Stomach (tissue), 9 donors: ENCODE measurements around the gene GNAO1. TPM values are rescaled to one million over a fixed set of nuclear protein-coding genes. Genes with fewer than 3 reads are reported as not detected.

Experiments
- DNase-seq, 2 donors: peaks; one replicate each; pipeline versions ENCODE4 v3.0.0 to v3.0.0-alpha.2; 2013 to 2019
- H3K27ac ChIP-seq, 5 donors: fragments of 200-600 bp in 4 of 5; sonication (generic) in 4 of 5; one replicate each; pipeline ENCODE4 v1.5.1; 2013 to 2019; ENCODE audit warnings: mild to moderate bottlenecking in 1 of 5, moderate library complexity in 1 of 5
- H3K27me3 ChIP-seq, 3 donors: fragments of 200-600 bp; sonication (generic); one replicate each; pipeline ENCODE4 v1.5.1; 2017 to 2019; ENCODE audit warnings: mixed run types in 1 of 3
- H3K36me3 ChIP-seq, 4 donors: fragments of 200-600 bp; sonication (generic); 1 replicate in 3 of 4; 2 replicates in 1 of 4; pipeline ENCODE4 v1.5.1; 2016 to 2019
- H3K4me1 ChIP-seq, 4 donors: fragments of 200-600 bp; sonication (generic); one replicate each; pipeline ENCODE4 v1.5.1; 2016 to 2019
- H3K4me3 ChIP-seq, 4 donors: fragments of 200-600 bp; sonication (generic) in 3 of 4; one replicate each; pipeline ENCODE4 v1.5.1; 2016 to 2019; ENCODE audit warnings: mild to moderate bottlenecking in 1 of 4
- H3K9me3 ChIP-seq, 4 donors: fragments of 200-600 bp; sonication (generic); one replicate each; pipeline ENCODE4 v1.5.1; 2016 to 2019
- EP300 ChIP-seq: sonication (generic); formaldehyde crosslinking; IDR thresholded peaks from one replicate; pipeline ENCODE4 v1.6.1; 2017; ENCODE audit warnings: antibody characterized with exemption
- POLR2A ChIP-seq, 4 donors: fragments of 450-650 bp; IDR thresholded peaks; one replicate each; pipeline ENCODE4 v1.6.1; 2016; ENCODE audit warnings: antibody characterized with exemption in 4 of 4, control low read depth in 2 of 4, mild to moderate bottlenecking in 1 of 4, moderate library complexity in 1 of 4
- POLR2AphosphoS5 ChIP-seq, 3 donors: sonication (generic); formaldehyde crosslinking; IDR thresholded peaks; one replicate each; pipeline ENCODE4 v1.6.1; 2016; ENCODE audit warnings: antibody characterized with exemption in 3 of 3
- WGBS, 5 donors: extraction: QIAGEN DNeasy Blood & Tissue Kit in 3 of 5; methylation state at CpG; one replicate each; pipeline versions ENCODE4 v1.1.5 to v1.1.7; 2013 to 2018; 5-methylcytosine and 5-hydroxymethylcytosine counted together
- intact Hi-C: fragments of 100-400 bp; cut with DNase I; formaldehyde crosslinking; loops from one replicate; pipeline ENCODE4 v1.15.1; 2023; ENCODE audit warnings: low total_unique reads
- polyA plus RNA-seq, 3 donors: library from polyadenylated mRNA; stranded (reverse); fragments of 200-250 nt; gene quantifications; one replicate each; pipeline ENCODE4 v1.2.3, GENCODE V29; 2013
- total RNA-seq, 5 donors: library from RNA; depleted of rRNA; stranded (reverse); fragments of >200 nt; gene quantifications; one replicate each; pipeline versions ENCODE4 v1.1.0 to v1.2.3, GENCODE V29; 2014 to 2016
- TF ChIP-seq, protein P1 (sequence below), 7 experiments: fragments of 450-650 bp in 4 of 7; fragments of 200-600 bp in 3 of 7; sonication (generic) in 3 of 7; IDR thresholded peaks; one replicate each; pipeline ENCODE4 v1.5.1; 2016 to 2019; ENCODE audit warnings: antibody characterized with exemption in 7 of 7, control low read depth in 2 of 7, mild to moderate bottlenecking in 1 of 7
- donor health status: healthy with polysubstance abuse.
- donor health status: Bipolar disorder and iron deficiency.
- donor health status: healthy.

The GNAO1 gene
- total and polyA plus RNA-seq, 8 donors, result 2.3 to 42.0 (median 4.7) TPM

DNA sequence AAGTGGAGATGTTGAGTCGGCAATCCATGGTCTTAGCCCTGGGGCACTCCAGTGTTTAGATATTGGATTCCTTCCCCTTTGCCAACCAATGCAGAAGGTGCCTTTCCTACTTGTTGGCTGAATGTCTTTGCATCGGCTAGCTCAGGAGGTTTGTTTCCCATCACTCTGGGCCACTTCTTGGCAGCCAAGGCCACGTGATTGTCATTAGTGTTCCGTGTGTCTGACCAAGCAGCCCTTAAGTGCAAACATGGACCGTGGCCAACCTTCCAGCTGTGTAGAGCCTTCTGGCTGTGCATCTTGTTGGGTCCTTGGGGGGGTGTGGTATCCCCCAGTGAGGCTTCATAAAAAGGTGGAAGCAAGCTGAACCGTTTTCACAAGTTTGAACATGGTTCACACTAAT is 66.0 kb downstream of the GNAO1 start:
- H3K4me1 ChIP-seq, result peaks cover 5 to 75% (median 25%) of the 10 kb centered on the region in 4 donors
- H3K27me3 ChIP-seq, result no peaks in the 10 kb centered on the region
- H3K36me3 ChIP-seq, result no peaks in the 10 kb centered on the region
- no peaks in the 10 kb centered on the region for H3K9me3 ChIP-seq
- intact Hi-C loops, result no loop called here
- H3K27ac ChIP-seq, result peak overlapping the region in 4 of 5 donors; percentile 49 to 83 (median 70)
- WGBS, 5 donors, result 41 to 62% (median 57%) methylated on average over 6 of the region's 6 CpGs
- TF ChIP-seq POLR2AphosphoS5 (IDR thresholded peaks at IDR 0.05), result peak; percentile 47 to 93 (median 72)
- TF ChIP-seq, protein P1, sequence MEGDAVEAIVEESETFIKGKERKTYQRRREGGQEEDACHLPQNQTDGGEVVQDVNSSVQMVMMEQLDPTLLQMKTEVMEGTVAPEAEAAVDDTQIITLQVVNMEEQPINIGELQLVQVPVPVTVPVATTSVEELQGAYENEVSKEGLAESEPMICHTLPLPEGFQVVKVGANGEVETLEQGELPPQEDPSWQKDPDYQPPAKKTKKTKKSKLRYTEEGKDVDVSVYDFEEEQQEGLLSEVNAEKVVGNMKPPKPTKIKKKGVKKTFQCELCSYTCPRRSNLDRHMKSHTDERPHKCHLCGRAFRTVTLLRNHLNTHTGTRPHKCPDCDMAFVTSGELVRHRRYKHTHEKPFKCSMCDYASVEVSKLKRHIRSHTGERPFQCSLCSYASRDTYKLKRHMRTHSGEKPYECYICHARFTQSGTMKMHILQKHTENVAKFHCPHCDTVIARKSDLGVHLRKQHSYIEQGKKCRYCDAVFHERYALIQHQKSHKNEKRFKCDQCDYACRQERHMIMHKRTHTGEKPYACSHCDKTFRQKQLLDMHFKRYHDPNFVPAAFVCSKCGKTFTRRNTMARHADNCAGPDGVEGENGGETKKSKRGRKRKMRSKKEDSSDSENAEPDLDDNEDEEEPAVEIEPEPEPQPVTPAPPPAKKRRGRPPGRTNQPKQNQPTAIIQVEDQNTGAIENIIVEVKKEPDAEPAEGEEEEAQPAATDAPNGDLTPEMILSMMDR (IDR thresholded peaks at IDR 0.05), result no peak
- peak; percentile 59 for TF ChIP-seq EP300
- TF ChIP-seq POLR2A (IDR thresholded peaks at IDR 0.05), result no peak
- H3K4me3 ChIP-seq, result no peak overlapping the region
- DNase-seq, result peak; percentile 53 to 94

- H3K27ac ChIP-seq, result peak overlapping the region; percentile 44 to 83 (median 65)
- no peak for TF ChIP-seq EP300
- no peak for TF ChIP-seq POLR2AphosphoS5 (IDR thresholded peaks at IDR 0.05)
- peak in 1 of 2 donors; percentile 79 for DNase-seq
- no peaks in the 10 kb centered on the region for H3K36me3 ChIP-seq
- H3K4me1 ChIP-seq, result peaks cover 2 to 75% (median 22%) of the 10 kb centered on the region in 4 donors
- H3K9me3 ChIP-seq, result no peaks in the 10 kb centered on the region
- no peaks in the 10 kb centered on the region for H3K27me3 ChIP-seq
- no peak overlapping the region for H3K4me3 ChIP-seq
- 46 to 74% (median 66%) methylated on average over 8 of the region's 8 CpGs for WGBS, 5 donors
- intact Hi-C loops, result no loop called here
Observed at GRCh38 chr16:56257666-56258342, 66.5 kb downstream of the GNAO1 start.

- peaks cover 0 to 79% (median 22%) of the 10 kb centered on the region in 4 donors for H3K4me1 ChIP-seq
- intact Hi-C loops, result no loop called here
- TF ChIP-seq POLR2AphosphoS5 (IDR thresholded peaks at IDR 0.05) (no peak), POLR2A (IDR thresholded peaks at IDR 0.05) (no peak), EP300 (no peak)
- TF ChIP-seq, protein P1 (IDR thresholded peaks at IDR 0.05), result no peak
- H3K4me3 ChIP-seq, result no peak overlapping the region
- no peaks in the 10 kb centered on the region for H3K36me3 ChIP-seq
- no peak for DNase-seq
- no peaks in the 10 kb centered on the region for H3K27me3 ChIP-seq
- WGBS, 5 donors, result 70 to 84% (median 77%) methylated on average over 7 to 8 of the region's 8 CpGs
- H3K27ac ChIP-seq, result peak overlapping the region in 4 of 5 donors; percentile 49 to 83 (median 66)
- no peaks in the 10 kb centered on the region for H3K9me3 ChIP-seq
Observed at GRCh38 chr16:56258508-56259424, 67.5 kb downstream of the GNAO1 start.

DNA sequence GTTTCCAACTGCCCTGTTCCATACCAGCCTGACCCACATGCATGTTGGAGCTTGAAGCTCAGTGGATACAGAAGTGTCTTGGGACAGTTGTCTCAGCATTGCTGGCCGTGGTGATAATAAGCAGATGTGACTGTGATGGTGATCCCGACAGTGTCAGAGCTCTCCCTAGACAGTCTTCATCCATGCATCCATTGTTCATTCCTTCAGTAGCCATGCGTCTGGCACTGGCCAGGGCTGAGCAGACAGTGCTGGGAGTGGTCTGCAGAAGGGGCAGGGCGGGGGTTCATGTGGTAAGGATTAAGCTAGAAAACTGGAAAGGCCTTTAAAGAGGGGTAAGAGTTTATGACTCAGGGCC is 68.1 kb downstream of the GNAO1 start:
- peak in 1 of 2 donors; percentile 17 for DNase-seq
- Histone ChIP-seq H3K27ac (peak overlapping the region in 2 of 5 donors; percentile 55 to 83), H3K36me3 (no peaks in the 10 kb centered on the region), H3K9me3 (no peaks in the 10 kb centered on the region), H3K27me3 (no peaks in the 10 kb centered on the region), H3K4me3 (no peak overlapping the region), H3K4me1 (peaks cover 0 to 86% (median 28%) of the 10 kb centered on the region in 4 donors)
- intact Hi-C loops, result no loop called here
- WGBS, 5 donors, result 75 to 83% (median 78%) methylated on average over 4 of the region's 4 CpGs
- TF ChIP-seq, protein P1 (IDR thresholded peaks at IDR 0.05), result no peak
- TF ChIP-seq EP300 (no peak), POLR2AphosphoS5 (IDR thresholded peaks at IDR 0.05) (no peak), POLR2A (IDR thresholded peaks at IDR 0.05) (no peak)
